SH-SY5Y (cell line): Measurements from ENCODE around the gene SELENOM.

Experiments
- GATA2 ChIP-seq: IDR thresholded peaks from 2 replicates; pipeline ENCODE4 v1.6.1; 2011; ENCODE audit warnings: mild to moderate bottlenecking, low read depth, low read length
- GATA3 ChIP-seq: IDR thresholded peaks from 2 replicates; pipeline ENCODE4 v1.6.1; 2011; ENCODE audit warnings: low read depth, mild to moderate bottlenecking, low read length, moderate library complexity

DNA sequence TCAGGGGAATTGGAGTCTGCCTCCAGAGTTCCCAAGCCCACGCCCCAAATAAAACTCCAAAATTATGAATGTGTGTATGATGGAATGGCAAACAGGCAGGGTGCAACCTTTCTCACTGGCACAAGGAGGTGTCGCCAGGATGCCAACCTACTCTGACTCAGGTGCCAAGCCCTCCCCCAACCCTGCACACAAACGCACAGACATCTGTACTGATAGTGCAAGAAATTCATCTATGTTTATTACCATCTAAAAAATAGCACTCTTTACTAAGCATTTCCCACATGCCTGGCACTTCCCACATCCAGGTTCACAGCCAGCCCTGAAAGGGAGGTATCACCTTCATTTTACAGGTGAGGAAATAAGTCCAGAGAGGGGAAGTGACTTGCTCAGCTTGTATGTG, 31.7 kb upstream of the SELENOM start:
- TF ChIP-seq GATA3 (no peak), GATA2 (no peak)
